Measurements from ENCODE around the gene SLC6A20.
"Not testable (repeated sequence)": the region's sequence is repeated elsewhere in the genome, so short reads cannot be mapped to it uniquely, and the experiment has no call there.

SLC6A20 gene

DNA sequence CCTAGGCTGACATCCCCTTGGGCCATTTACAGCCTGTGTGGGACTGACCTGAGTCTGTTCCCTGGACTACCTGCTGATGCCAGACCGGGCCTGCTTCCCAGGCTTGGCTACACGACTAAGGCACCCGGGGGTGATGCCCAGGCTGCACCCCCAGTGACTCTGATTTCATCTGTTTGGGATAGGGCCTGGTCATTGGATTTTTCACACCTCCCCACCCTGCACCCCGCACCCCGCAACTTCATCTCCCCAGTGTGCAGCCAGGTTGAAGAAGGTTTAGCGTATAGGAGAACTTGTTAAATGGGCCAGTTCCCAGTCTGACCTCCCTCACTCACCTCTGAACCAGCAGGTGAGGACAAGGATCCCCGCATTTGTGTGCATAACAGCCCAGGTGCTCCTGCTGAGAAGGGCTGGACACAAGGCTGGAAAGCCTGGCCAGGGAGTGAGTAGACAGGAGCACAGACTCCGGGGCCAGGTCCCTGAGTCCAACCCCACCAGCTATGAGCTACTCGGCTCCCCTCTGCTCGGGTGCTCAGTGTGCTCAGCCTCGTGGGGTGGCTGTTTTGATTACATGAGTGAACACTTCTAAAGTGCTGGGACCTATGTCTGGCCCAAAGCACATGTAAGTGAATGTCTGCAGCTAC, 18.5 kb downstream of the SLC6A20 start:
- no peak for DNase-seq

GRCh38 chr3:45777111-45777745, 19.1 kb downstream of the SLC6A20 start:
- DNase-seq: no peak

DNA sequence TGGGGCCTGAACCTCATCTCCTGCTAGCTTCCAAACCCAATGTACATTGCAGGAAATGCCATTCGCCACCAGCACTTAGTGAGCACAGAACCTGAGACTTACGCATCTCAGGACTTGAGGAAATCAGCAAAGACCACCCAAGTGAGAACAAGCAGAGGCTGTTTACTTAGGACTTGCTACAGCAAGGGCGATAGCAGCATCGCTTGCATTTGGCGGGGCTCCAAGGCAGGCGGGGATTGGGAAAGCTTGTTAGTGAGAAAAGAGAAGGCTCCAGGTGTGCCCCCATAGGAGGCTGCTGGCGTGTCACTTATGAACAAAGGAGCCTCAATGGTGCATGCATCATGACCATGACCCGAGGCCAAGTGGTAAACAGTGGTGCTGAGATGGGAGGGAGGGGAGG, 19.7 kb downstream of the SLC6A20 start:
- DNase-seq: no peak

DNA sequence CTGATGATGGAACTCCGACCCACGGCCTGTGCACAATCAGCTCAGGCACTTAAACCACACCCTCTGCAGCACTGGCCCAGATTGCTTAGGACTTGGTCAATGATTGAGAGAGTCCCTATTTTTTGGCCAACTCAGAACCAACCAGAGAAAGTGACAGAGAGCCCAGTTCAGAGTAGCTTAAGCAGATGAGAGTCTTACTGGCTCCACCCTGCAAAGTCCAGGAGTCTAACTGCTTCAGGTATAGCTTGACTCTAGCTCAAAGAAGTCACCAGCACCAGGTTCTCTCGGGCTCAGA, 20.1 kb downstream of the SLC6A20 start:
- DNase-seq: no peak

- DNase-seq: no peak
Measured at GRCh38 chr3:45775571-45776300, 20.6 kb downstream of the SLC6A20 start.

DNA sequence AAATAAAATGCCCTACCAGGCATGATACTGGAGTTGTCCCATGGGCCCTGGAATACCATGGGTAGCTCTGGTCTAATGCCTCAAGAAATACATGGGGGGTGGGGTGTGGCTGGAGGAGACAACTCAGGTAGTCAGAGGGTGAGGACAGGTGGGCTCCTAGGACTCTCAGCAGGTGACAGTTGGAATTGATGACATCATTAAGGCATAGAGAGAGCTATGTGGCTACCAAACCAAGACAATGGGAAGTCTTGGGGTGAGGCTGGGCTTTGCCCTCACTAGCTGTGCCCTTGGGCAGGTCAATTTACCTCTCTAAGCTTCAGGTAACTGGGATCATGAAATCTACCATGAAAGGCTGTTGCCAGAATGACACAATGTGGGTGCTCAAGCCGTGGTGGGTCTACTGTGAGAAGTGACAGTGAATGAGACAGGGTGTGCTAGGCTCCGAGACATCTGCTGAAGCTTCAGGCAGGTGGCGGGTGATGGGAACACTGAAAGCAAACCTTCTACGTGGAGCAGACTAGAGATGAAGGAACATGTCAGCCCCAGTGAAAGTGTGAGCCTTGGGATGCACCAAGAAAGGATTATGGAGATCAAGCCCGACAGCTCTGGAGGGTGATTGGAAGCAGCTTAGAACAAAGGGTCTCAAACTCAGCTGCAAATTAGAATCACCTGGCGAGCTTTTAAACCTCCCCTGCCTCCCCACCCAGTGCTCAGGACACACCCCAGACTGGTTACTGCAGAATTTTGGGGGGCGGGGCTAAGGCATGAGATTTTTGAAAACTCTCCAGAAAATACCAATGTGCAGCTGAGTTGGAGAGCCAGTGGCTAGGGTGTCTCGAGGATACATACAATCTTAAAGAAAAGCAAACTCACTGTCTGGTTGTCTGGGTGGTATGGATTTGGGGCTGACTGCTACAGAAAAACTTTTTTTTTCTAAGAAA, 21.5 kb downstream of the SLC6A20 start:
- no peak for DNase-seq

GRCh38 chr3:45773714-45774449, 22.5 kb downstream of the SLC6A20 start:
- DNase-seq: no peak

- no peak for DNase-seq
Measured at GRCh38 chr3:45773072-45773471, 23.3 kb downstream of the SLC6A20 start.

DNA sequence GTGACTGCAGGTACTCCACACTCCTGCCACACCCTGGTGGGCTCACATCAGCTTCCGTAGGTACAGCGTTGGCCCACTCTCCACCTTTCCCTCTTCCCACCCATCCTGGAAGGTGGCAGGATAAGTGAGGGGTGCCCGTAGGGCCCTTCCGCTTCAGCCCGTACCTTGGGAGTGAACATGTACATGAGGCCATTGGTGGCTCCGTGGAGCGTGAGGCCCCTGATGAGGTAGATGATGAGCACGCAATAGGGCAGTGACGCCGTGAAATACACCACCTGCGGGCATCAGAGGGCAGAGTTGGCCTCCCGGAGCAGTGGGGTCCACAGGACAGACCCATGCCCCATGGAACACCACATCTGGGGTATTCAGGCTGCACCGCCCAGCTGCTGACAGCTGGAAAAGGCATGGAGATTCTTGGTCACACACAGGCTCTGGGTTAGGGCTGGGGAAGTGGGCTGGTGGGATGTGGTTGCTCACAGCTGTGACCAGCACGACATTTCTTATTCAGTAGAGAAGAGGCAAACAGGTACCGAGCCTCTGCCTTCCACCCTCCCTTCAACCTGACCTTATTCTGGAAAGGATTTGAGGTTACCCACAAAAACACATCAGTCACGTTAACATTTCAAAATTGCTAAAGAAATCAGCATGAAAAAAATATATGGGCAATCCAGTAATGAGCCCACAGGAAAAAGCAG, 23.8 kb downstream of the SLC6A20 start:
- DNase-seq: no peak

- no peak for DNase-seq
Measured at GRCh38 chr3:45771831-45772230, 24.5 kb downstream of the SLC6A20 start.

GRCh38 chr3:45771166-45771775, 25.1 kb downstream of the SLC6A20 start:
- no peak for DNase-seq

GRCh38 chr3:45765958-45766357, 30.4 kb downstream of the SLC6A20 start:
- DNase-seq: no peak

GRCh38 chr3:45765266-45765851, 31.0 kb downstream of the SLC6A20 start:
- DNase-seq: no peak

- no peak for DNase-seq
Measured at GRCh38 chr3:45763303-45763675, 33.0 kb downstream of the SLC6A20 start.

GRCh38 chr3:45762647-45763302, 33.6 kb downstream of the SLC6A20 start:
- no peak for DNase-seq

GRCh38 chr3:45761831-45762230, 34.5 kb downstream of the SLC6A20 start:
- no peak for DNase-seq

- peak; percentile 51 to 61 for DNase-seq
Measured at GRCh38 chr3:45760878-45761711, 35.2 kb downstream of the SLC6A20 start.

DNA sequence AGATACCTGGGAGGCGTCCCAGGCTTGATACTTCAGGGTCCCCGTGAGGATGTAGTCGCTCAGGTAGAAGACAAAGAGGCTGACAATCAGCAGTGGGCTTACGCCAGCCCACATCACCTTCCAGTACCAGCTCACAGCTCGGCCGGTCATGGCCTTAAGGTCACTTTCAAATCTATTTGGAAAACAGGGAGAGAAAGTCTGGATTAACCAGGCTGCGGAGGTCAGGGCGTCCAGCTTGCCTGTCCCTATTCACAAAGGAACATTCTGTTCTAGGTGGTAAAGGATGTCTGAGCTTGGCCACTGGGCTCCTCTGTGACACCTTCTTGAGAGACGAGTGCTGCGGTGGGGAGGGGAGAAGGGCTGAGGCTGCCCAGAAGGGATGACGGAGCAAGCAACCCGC, 36.5 kb downstream of the SLC6A20 start:
- DNase-seq: no peak

- no peak for DNase-seq
Measured at GRCh38 chr3:45758871-45759270, 37.5 kb downstream of the SLC6A20 start.

GRCh38 chr3:45757141-45757540, 39.2 kb downstream of the SLC6A20 start:
- not testable (repeated sequence) for DNase-seq

Data from Kasumi-1 (cell line).